ENCODE measurements around the gene SCLY.

SCLY gene

GRCh38 chr2:238143239-238143951 is 82.6 kb downstream of the SCLY start:
- Histone ChIP-seq H3K4me3 (ENCODE audit: low read depth, low read length) (no peak overlapping the region), H3K36me3 (ENCODE audit: insufficient read depth, low read length) (no peaks in the 10 kb centered on the region), H3K27ac (ENCODE audit: low read depth, low read length) (0 out of 2 replicates have a peak overlapping the region, but pooled peaks have one; percentile 18), H3K27me3 (ENCODE audit: insufficient read depth, low read length) (no peaks in the 10 kb centered on the region), H3K4me1 (ENCODE audit: control insufficient read depth, insufficient read depth, low read length, unreplicated experiment) (peaks cover 27% of the 10 kb centered on the region), H2AFZ (ENCODE audit: low read length, unreplicated experiment) (no peak overlapping the region), H3K79me2 (ENCODE audit: control insufficient read depth, insufficient read depth, low read length, unreplicated experiment) (no peaks in the 10 kb centered on the region)

GRCh38 chr2:238144262-238144661 is 83.5 kb downstream of the SCLY start:
- H3K27me3 ChIP-seq (ENCODE audit: insufficient read depth, low read length), result no peaks in the 10 kb centered on the region
- no peak overlapping the region for H3K27ac ChIP-seq (ENCODE audit: low read depth, low read length)
- H2AFZ ChIP-seq (ENCODE audit: low read length, unreplicated experiment), result no peak overlapping the region
- H3K79me2 ChIP-seq (ENCODE audit: control insufficient read depth, insufficient read depth, low read length, unreplicated experiment), result no peaks in the 10 kb centered on the region
- H3K36me3 ChIP-seq (ENCODE audit: insufficient read depth, low read length), result no peaks in the 10 kb centered on the region
- no peak overlapping the region for H3K4me3 ChIP-seq (ENCODE audit: low read depth, low read length)
- peaks cover 27% of the 10 kb centered on the region for H3K4me1 ChIP-seq (ENCODE audit: control insufficient read depth, insufficient read depth, low read length, unreplicated experiment)

- H2AFZ ChIP-seq (ENCODE audit: low read length, unreplicated experiment), result no peak overlapping the region
- H3K79me2 ChIP-seq (ENCODE audit: control insufficient read depth, insufficient read depth, low read length, unreplicated experiment), result no peaks in the 10 kb centered on the region
- H3K4me3 ChIP-seq (ENCODE audit: low read depth, low read length), result no peak overlapping the region
- peaks cover 27% of the 10 kb centered on the region for H3K4me1 ChIP-seq (ENCODE audit: control insufficient read depth, insufficient read depth, low read length, unreplicated experiment)
- no peak overlapping the region for H3K27ac ChIP-seq (ENCODE audit: low read depth, low read length)
- no peaks in the 10 kb centered on the region for H3K36me3 ChIP-seq (ENCODE audit: insufficient read depth, low read length)
- H3K27me3 ChIP-seq (ENCODE audit: insufficient read depth, low read length), result no peaks in the 10 kb centered on the region
Observed at GRCh38 chr2:238145046-238145445, 84.2 kb downstream of the SCLY start.

DNA sequence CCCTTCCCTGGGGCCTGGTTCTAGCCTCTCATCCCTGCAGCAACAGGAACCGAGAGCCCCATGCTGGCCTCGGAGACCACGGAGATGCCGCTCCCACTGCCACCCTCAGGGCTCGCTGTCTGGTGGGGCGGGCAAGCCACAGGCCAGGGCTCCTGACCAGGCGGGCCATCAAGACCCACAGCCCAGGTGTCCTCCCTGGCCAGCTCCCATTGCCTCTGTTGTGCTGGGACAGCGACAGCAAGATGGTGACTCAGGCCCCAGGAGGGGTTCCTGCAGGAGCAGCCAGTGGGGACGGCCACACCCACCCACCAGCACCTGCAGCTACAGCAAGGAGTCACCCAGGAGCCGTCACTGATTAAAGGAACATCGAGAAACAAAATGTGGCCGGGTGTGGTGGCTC is 85.0 kb downstream of the SCLY start:
- Histone ChIP-seq H3K27ac (ENCODE audit: low read depth, low read length) (no peak overlapping the region), H3K4me1 (ENCODE audit: control insufficient read depth, insufficient read depth, low read length, unreplicated experiment) (peaks cover 27% of the 10 kb centered on the region), H3K36me3 (ENCODE audit: insufficient read depth, low read length) (no peaks in the 10 kb centered on the region), H3K4me3 (ENCODE audit: low read depth, low read length) (no peak overlapping the region), H3K79me2 (ENCODE audit: control insufficient read depth, insufficient read depth, low read length, unreplicated experiment) (no peaks in the 10 kb centered on the region), H3K27me3 (ENCODE audit: insufficient read depth, low read length) (no peaks in the 10 kb centered on the region), H2AFZ (ENCODE audit: low read length, unreplicated experiment) (no peak overlapping the region)

DNA sequence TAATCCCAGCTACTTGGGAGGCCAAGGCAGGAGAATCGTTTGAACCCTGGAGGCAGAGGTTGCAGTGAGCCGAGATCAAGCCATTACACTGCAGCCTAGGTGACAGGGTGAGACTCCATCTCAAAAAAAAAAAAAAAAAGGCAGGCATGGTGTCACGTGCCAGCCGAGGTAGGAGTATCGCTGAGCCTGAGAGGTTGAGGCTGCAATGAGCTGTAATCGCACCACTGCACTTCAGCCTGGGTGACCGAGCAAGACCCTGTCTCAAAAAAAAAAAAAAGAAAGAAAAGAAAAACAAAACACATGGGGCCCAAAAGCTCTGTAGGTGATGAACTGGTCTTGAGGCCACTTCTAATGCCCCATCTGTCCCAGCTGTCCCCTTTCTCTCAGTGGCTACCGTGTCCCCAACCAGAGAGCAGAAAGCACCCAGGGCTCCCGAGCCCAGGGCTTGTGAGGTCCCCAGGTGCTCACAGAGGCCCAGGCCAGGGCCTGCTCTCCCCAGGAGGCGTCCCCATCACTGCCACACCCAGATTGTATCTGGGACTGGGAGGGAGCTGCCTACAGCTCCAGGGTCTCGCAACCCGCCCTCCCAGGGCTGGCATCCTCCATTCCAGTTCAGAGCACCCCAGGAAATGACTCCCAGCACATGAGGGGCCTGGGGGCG is 86.2 kb downstream of the SCLY start:
- Histone ChIP-seq H3K27me3 (ENCODE audit: insufficient read depth, low read length) (no peaks in the 10 kb centered on the region), H3K79me2 (ENCODE audit: control insufficient read depth, insufficient read depth, low read length, unreplicated experiment) (no peaks in the 10 kb centered on the region), H3K4me1 (ENCODE audit: control insufficient read depth, insufficient read depth, low read length, unreplicated experiment) (peaks cover 22% of the 10 kb centered on the region), H3K27ac (ENCODE audit: low read depth, low read length) (no peak overlapping the region), H3K4me3 (ENCODE audit: low read depth, low read length) (no peak overlapping the region), H3K36me3 (ENCODE audit: insufficient read depth, low read length) (no peaks in the 10 kb centered on the region), H2AFZ (ENCODE audit: low read length, unreplicated experiment) (no peak overlapping the region)

- Histone ChIP-seq H3K27ac (ENCODE audit: low read depth, low read length) (no peak overlapping the region), H3K4me1 (ENCODE audit: control insufficient read depth, insufficient read depth, low read length, unreplicated experiment) (peaks cover 3% of the 10 kb centered on the region), H3K4me3 (ENCODE audit: low read depth, low read length) (no peak overlapping the region), H2AFZ (ENCODE audit: low read length, unreplicated experiment) (no peak overlapping the region), H3K79me2 (ENCODE audit: control insufficient read depth, insufficient read depth, low read length, unreplicated experiment) (no peaks in the 10 kb centered on the region), H3K36me3 (ENCODE audit: insufficient read depth, low read length) (no peaks in the 10 kb centered on the region), H3K27me3 (ENCODE audit: insufficient read depth, low read length) (no peaks in the 10 kb centered on the region)
Observed at GRCh38 chr2:238148981-238149380, 88.2 kb downstream of the SCLY start.
